GM18951 (cell line): ENCODE measurements around the gene RASA3.
"Not testable (repeated sequence)": the region's sequence is repeated elsewhere in the genome, so short reads cannot be mapped to it uniquely, and the experiment has no call there.

ENCODE experiments used
- POLR2A ChIP-seq: IDR thresholded peaks from 4 replicates; pipeline ENCODE4 v1.6.1; 2011; ENCODE audit warnings: mild to moderate bottlenecking; ENCODE audit not compliant: insufficient read length, insufficient read depth; ENCODE audit errors: extremely low read depth
- in situ Hi-C: fragments of 300-500 bp; cut with MboI; formaldehyde crosslinking; loops from one replicate; pipeline ENCODE4 v1.12.0; 2022; ENCODE audit warnings: low sequenced_read_pairs, mixed read lengths, inconsistent platforms; ENCODE audit not compliant: unreplicated experiment

Gene RASA3, protein sequence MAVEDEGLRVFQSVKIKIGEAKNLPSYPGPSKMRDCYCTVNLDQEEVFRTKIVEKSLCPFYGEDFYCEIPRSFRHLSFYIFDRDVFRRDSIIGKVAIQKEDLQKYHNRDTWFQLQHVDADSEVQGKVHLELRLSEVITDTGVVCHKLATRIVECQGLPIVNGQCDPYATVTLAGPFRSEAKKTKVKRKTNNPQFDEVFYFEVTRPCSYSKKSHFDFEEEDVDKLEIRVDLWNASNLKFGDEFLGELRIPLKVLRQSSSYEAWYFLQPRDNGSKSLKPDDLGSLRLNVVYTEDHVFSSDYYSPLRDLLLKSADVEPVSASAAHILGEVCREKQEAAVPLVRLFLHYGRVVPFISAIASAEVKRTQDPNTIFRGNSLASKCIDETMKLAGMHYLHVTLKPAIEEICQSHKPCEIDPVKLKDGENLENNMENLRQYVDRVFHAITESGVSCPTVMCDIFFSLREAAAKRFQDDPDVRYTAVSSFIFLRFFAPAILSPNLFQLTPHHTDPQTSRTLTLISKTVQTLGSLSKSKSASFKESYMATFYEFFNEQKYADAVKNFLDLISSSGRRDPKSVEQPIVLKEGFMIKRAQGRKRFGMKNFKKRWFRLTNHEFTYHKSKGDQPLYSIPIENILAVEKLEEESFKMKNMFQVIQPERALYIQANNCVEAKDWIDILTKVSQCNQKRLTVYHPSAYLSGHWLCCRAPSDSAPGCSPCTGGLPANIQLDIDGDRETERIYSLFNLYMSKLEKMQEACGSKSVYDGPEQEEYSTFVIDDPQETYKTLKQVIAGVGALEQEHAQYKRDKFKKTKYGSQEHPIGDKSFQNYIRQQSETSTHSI

DNA sequence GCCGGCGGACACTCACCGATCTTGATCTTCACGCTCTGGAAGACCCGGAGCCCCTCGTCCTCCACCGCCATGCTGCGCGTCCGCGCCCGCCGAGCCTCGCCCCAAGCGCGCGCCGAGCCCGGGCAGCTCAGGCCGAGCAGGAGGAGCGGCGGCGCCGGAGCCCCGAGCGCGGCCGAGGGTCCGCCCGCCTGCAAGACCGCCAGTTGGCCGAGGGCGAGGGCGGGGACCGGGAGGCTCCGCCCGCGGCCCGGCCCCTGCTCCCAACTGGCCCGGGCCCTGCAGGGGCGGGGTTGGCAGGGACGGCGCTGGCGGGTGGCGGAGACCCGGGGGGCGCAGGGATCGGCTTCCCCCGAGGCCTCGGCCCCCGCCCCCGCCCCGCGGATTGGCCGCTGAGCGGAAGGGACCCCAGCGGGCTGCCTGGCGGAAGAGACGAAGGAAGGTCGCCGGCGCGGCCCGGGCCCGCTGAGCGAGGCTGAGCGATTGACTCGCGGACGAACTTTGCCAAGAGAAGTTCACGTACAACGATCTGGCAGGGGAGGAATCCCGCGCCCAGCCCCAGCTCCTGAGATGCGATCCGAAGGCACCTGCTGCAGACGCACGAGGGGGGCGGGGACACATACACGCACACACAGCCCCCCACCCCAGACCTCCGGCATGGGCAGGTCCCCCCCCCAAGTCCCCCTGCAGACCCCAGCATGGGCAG lies at the start of gene RASA3:
Gene RASA3, minus strand, starts transcription at position 205 of the 703 bp plus-strand sequence. Its CDS starts 134 bp downstream, at position 71.
- in situ Hi-C loops = no loop called here
- peak; percentile 82 for TF ChIP-seq POLR2A

DNA sequence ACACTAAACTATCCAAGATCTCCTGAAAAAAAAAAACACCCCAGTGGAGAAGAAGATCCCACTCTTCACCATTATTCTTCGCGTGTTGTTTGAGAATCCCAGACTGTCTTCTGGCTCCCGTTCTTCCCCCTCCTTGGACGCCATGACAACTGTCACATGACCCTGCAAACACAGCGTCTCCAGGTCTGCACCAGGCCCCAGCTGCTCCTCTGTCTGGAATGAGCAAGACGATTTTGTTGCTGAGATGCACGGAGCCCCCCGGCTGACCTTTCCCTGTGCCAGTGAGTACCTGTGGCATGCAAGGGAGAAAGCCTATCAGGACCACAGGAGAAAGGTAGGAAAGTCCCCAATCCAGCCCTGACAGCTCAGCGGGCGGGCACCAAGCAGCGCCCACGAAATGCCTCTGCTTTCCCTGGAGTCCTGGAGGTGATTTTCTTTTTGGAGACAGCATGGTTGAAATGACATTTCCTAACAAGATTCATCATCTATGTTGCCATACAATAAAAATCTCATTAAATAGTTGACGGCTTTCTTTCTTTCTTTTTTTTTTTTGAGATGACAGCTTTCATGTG lies 46.8 kb upstream of the RASA3 start, which contains the start of gene CFAP97D2:
Gene CFAP97D2, plus strand, starts transcription at position 171 of the 572 bp plus-strand sequence. Its CDS starts 74 bp downstream, at position 245.
- TF ChIP-seq POLR2A = no peak
- in situ Hi-C loops = no loop called here

DNA sequence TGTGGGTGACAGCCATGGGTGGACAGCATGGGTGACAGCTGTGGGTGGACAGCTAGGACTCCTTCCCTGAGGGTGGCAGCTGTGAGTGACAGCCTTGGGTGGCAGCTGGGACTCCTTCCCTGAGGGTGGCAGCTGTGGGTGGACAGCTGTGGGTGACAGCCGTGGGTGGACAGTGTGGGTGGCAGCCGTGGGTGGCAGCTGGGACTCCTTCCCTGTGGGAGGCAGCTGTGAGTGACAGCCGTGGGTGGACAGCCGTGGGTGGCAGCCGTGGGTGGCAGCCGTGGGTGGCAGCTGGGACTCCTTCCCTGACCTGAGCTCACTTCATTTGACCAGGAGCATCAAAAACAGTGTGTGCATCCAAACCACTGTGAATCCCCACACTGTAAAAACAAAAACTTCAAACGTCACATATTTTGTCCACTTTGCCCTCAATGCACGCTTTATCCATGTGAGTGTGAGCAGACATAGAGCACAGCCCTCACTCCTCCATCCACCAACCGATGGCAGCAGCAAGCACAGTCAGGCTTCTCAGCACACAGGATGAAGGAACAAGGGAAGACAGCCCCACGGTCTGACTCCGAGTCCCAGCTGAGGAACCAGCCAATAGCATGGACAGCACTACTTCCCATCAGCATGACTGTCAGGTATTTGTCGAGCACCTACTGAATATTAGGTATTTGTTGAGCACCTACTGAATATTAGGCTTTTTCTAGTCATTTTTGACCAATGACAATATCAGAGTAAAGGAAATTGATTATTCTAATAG lies 45.0 kb upstream of the RASA3 start:
- TF ChIP-seq POLR2A = no peak
- in situ Hi-C loops = no loop called here

DNA sequence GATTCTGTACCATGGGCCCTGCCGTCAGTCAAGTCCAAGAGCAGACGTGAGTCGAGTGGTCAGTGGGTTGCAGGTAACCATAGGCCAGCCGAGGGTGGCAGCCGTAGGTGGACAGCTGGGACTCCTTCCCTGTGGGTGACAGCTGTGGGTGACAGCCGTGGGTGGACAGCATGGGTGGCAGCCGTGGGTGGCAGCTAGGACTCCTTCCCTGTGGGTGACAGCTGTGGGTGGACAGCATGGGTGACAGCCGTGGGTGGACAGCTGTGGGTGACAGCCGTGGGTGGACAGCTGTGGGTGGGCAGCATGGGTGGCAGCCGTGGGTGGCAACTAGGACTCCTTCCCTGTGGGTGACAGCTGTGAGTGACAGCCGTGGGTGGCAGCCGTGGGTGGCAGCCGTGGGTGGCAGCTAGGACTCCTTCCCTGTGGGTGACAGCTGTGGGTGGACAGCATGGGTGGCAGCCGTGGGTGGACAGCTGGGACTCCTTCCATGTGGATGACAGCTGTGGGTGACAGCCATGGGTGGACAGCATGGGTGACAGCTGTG lies 44.0 kb upstream of the RASA3 start:
- in situ Hi-C loops = not testable (repeated sequence)

DNA sequence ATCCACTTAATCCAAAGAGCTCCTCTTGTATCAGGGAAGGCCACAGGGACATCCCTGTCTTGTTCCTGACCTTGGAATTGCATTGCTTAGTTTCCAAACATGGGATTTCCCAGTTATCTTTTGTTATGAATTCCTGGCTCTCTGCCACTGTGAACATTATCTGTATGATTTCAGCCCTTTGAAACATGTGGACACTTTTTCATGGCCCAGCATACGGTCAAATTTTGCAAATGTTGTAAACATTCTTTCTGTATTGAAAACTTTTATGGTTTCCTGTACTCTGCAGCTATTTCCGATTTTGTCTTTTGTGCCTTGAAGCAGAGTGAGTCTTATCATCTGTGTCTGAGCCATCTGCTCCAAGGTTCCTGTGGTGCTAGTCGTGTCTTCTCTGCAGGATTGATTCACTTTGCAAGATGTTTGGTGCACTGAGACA lies 42.1 kb upstream of the RASA3 start:
- in situ Hi-C loops = no loop called here
- TF ChIP-seq POLR2A = no peak

DNA sequence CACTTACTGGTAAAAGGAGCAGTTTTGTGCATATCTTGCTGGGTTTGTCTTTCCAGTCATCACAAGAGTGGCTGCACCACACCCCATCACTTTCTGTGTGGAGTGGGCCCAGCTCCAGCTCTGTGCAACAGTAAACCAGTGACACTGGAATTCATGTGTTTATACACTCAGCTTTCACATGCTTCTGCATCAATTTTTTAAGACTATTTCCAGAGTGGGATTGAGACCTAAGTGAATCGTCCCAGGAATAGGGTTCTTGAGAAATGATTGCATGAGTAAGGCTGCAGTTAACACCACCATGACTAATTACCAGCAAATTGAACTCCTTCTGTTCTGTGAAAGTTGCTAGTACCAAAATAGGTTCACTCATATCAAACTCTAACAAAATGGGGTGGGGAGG lies 41.3 kb upstream of the RASA3 start:
- no peak for TF ChIP-seq POLR2A
- in situ Hi-C loops = no loop called here

DNA sequence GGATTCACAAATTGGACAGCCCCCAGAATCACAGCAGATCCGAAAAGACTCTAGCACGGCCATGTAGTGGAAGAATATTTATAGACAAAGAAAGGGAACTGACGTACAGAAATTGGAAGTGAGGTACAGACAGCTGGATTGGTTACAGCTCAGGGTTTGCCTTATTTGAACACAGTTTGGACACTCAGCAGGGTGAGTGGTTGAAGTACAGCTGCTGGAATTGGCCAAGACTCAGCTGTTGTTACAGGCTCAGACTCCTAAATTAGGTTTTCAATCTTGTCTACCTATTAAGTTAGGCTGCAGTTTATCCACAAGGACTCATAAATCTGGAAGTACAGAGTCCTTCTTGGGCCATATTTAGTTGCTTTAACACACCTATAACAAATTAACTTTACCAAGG lies 40.8 kb upstream of the RASA3 start:
- in situ Hi-C loops = no loop called here
- TF ChIP-seq POLR2A = no peak

DNA sequence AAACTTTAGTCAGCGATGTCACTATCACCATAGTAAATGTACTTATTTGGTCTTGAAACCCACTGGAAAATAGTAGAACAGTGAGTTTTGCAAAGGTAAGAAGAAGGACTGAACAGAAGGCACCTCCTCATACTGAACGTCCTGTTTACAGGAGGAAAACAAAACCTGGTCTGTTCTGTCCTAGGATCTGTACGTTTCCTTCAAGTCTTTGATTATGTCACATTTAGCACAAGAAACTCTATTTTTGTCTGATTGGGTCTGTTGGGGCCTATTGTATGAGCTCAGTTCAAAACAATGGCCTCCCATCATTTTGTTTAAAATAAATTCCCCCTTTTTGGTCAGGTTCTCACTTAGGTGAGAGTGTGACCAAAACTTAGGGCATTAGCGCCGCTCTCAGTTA lies 35.5 kb upstream of the RASA3 start:
- in situ Hi-C loops = no loop called here
- TF ChIP-seq POLR2A = no peak

DNA sequence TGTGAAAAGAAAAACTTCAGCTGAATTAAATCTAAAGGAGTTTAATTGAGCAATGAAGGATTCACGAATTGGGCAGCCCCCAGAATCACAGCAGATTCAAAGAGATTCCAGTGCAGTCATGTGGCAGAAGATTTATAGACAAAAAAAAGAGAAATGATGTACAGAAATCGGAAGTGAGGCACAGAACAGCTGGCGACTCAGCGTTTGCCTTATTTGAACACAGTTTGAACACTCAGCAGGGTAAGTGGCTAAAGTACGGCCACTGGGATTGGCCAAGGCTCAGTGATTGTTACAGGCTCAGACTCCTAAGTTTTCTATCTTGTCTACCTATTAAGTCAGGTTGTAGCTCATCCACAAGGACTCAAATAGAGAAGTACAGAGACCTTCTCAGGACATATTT lies 35.0 kb upstream of the RASA3 start:
- in situ Hi-C loops = no loop called here
- no peak for TF ChIP-seq POLR2A

DNA sequence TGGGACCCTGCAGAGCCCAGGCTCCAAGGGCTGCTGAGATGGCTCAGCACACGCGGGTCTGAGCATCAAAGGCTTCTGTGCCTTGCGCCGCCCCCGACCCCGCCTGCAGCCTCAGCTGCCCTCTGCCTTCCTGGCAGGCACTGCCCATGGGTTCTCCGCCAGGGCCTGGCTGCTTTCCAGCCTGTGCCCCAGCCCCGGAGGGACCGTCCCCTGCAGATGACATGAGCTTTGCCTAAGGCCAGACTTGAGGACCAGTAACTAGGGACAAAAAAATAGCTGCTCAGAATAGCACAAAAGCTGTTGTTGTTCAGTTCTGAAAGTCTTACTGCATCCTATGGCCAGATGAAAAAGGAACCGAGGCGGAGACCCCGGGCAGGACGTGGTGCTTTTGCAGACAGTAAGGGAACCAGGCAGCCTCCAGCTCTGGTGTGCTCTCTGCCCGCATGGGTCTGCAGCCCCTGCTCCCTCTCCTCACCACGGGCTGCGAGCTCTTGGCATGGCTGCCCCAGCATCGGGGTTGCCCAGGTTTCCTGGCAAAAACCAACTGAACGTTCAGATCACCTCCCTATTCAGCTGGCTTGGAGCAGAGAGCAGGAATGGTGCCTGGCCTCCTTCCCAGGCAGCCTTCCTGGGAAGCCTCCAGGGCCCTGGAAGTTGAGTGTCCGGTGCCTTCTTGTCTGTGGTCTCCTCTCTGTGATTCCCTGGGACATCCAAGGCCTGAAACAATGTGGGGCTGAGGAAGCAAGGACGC lies 34.1 kb upstream of the RASA3 start:
- TF ChIP-seq POLR2A = no peak
- in situ Hi-C loops = no loop called here

DNA sequence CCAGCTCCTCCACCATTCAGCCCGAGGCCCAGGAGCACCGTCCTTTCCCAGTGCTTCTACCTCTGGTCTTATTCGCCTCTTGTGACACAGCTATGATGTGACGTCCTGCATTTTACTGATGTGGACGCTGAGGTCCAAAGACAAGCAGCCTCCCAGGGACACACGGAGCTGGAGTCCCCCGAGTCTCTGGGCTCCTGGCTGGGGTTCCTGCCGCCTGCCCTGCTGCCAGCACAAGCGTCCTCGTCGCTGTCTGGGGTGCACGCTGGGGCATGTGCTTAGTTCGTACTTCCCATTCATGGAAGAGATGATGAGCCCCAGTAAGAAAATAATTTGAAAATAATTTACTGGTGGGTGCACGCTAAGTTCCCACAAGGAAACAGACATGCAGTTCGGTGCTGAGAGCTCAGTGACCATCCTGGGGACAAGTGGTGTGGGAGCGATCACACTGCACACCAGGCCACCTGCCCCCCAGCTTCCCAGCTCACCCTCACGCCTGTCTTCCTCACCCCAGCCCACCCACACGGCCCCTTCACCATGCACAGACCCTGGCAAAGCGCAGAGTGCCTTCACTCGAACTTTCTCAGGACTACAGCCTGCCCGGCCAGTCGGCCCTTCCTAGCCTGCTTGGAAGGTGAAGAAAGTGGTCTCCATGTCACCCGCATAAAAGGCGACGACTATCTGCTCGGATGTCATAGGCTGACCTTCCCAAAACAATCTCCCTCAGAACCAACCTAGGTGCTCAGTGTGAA lies 32.4 kb upstream of the RASA3 start:
- TF ChIP-seq POLR2A = no peak
- in situ Hi-C loops = no loop called here
